Brain pericyte (primary cell): ENCODE measurements around the gene PRAC1.

ENCODE experiments used
- DNase-seq: peaks from one replicate; pipeline ENCODE4 v3.0.0-alpha.2; 2012; ENCODE audit warnings: low read depth, low spot score

The PRAC1 gene

DNA sequence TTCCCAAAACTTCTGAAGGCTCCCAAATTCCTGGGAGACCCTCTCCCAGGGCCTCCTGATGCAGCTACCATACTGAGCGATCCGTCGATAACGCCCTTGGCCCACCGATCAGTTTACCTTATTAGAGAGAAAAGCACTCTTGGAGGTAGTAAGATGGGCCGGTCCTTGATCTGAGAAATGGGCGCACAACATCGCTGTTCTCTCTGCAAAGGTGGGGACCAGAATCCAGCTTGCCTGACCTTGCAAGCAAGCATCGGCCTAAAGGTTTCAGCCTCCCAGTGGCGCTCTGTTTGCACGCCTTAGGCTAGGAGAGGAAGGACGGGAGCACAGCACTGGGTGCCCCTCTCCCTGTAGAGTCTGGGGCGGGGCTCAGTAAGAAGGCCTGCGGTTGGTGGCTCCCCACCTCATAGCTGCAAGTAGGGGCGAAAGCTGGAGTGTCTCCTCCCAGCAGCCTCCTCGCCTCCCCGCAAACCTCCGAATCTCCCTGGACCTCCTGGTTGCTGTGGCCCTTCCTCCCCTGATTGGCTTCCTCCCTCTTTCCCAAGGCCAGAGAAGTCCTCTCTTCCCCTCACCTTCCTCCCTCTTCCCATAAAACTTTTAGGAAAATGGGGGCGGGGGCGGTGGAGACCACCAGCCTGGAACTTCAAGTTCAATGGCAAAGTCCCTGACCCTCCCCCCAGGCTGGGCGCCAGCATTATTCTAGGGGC lies at the start of gene PRAC1:
Gene PRAC1 (minus strand): TSS at position 318 of the 707 bp plus-strand sequence. CDS start 126 bp downstream, at position 192.
- no peak for DNase-seq

DNA sequence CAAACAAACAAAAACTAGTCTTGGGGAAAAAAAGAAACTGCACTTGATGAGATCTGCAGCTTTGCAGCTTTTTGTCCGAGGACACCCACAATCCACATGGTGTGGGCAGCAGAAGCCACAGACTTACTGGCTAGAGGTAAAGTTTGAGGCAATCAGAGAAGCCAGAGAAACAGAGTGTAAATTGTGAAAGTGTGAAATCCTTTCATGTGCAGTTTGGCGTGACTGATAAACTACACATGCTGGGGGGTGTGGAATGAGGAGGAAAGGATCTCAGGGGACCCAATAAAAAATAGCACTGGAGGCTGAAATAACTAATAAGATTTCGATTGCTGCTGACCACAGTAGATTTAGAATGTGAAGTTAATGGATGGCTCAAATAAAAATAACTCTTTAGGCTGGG lies 48.6 kb upstream of the PRAC1 start:
- no peak for DNase-seq

DNA sequence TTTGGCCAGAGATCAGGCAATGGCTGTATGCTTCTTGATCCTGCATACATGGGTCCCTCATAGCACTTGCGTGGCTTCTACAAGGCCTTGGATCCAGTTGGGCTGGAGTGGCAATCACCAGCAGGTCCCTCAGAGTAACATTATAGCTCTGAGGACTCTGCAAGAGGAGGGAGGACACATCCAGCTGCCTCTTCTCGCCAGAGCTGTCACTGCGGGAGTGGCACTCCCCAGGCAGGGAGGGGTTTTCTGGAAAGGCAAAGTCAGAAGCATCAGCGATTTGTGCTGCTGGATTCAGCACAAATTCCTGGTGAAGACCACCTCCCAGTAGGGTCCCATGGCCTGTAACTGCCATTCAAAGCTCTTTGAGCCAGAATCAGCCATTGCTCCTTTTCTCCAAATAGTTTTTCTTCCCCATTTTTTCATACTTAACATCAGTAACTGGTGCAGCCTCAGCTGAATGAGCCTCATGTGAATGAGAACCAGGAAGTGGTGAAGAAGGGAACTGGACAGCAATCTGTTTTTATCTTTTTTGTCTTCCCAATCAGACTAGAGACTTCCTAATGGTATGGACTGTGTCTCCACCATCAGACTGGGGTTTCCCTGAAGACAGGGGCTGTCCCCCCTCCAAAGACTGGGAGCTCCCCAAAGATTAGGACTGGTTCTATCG lies 46.8 kb upstream of the PRAC1 start:
- DNase-seq: no peak

DNA sequence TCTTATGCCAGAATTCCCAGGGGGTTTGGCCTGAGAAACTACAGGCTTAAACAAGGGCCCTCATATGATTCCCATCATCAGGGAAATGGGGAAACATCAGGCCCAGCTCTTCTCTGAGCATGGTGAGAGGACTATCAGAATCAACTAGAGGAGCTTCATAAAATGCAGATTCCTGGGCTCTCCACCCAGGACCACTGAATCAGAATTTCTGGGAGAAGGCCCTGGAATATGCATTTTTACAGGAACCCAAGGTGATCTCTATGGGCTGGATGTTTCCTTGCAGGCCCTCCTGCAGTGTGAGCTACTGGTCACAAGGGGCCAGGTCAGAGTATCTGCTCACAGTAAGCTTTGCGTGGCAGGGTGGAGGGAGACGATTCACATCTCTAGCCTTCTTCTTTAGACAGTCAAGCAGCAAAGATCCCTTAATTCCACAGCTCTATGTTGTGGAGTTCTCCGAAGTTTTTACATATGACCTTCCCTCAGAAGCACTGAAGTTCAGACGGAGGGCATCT lies 45.0 kb upstream of the PRAC1 start:
- DNase-seq: no peak

DNA sequence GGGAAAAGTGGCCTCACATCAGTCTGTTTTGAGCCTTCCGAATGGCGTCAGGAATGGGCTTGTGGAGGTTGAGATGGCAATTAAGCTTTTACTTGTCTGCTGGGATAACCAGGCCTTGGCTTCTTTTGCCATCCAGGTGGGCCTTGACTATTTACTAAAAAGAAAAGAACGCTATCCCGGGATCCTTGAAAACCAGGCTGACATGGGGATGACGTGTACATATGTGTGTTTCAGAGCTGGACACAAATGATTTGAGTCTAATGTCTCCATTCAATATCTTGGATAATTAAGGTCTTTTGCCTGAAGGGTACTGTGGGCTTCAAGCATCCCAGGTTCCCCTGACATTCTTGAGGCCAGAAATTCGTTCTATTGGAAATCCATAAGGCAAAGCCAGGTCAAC lies 38.8 kb upstream of the PRAC1 start:
- DNase-seq: no peak

DNA sequence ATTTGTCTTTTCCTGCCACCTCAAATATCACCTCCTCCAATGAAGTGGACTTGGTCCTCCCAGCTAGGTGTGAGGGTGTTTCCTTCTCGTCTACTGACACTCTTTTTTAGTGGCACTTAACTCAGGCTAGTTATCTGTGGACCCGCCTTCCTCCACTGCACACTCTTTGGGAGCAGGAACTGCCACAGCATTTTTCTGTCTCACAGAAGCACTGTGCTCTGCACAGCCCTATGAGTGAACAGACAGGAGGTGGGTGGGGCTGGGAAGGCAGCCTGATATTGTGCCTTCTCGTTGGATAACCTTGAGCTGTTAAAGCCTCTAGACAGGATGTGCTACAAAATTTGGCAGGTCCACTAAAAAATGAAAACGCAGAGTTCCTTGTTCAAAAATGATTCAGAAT lies 38.1 kb upstream of the PRAC1 start:
- no peak for DNase-seq

DNA sequence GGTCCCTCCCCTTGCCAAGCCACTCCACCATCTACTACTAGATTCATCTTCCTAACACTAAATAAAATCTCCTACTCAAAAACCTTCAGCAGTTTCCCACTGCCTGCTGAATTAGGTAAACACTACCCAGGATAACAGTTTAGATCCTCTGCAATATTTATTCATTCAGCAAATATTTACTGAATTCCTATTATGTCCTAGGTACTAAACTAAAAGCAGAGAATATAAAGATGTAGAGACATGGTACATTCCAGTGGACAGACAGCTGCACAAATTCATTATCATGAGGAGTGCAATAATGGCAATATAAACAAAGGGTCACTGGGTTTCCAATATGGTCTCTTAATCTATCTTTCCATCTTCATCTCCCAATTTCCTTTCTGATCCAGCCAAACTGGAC lies 37.0 kb upstream of the PRAC1 start:
- no peak for DNase-seq

DNA sequence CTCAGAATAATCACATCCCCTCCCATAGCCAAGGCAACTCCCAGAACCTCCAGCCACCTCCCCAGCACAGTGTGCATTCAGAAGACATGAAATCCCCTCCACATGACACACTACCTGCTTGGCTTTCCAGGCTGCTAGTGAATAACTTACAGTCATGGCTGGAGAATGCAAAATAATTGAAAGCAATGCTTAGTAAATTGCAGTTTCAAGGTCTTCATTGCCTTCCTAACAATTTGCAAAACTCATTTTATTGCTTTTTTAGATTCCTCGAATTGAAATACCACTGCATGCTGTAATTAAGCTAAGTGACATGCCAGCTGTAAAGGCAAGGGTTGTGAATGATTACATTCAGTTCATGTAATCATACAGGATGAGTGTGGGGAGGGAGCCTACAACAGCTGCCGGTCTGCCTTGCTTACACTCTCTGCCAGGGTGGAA lies 35.2 kb upstream of the PRAC1 start:
- no peak for DNase-seq

DNA sequence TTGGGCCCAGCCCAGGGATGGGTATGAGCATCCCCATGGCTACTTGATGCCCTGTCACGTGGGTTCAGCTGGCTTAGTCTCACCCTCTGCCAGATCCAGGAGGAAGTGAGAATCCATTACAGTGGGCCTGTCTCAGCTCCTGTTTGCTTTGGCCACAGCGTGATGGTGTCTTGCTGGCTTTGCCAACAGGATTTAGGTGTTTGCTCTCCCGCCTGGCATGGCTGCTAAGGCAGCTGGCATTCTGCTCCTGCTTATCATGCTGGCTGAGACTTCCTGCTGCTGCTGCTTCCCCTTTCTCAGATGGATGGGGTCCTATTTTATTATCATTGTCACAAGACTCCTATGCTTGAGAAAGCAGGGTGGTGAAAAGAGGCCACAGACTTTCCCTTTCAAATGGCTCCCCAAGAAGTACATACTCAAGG lies 34.5 kb upstream of the PRAC1 start:
- DNase-seq: no peak

DNA sequence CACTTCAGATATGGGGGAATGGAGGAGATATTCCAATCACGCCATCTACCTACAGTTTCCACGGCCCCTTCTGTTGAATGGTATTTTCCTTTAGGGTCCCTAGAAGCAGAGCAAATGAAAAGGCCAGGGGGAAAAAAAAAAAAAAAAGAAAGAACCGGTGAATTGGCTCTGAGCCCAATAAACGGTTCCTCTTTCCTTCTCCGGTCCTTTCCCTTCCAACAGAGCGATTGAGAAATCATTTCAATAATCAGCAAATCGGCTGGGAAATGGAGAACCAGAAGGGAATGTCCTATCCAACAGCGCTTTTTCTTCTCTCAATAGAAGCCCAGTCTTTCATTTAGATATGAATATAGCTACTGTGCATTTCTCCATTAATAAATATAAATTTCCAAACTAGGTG lies 33.0 kb upstream of the PRAC1 start:
- DNase-seq: no peak

DNA sequence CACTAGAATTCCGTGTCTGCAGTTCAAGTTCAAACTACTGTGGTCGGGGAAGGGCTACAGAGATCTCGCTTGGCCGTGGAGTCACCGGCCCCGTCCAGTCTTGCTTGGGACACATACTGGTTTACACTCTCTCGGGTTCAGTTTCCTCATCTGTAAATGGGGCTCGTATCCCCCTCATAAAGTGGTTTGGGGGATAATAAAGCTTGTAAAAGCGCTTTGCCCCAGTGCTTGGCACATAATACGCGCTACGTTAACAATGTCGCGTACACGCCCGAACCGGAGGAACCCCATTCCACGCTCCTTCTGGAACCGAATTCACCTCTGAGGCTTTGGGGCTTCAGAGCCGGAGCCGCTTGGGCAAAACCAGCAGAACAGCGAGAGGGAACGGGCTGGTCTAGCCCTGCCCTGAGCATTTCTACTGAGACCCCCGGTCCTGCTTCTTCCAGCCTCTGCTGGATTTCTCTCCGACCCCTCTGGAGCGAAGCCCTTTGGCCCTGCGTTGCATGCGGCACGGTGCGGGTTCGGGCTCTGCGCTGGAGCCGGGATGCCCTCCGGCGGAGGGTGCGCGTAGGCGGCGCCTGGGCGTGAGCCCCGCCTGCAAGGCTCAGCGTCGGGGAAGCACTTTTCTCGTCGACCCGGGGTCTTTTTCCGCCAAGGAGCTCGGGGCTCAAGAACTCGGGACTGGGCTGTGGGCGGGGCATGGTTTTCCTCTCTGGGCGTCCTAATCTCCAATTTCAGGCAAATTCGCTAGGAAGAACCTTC lies 32.4 kb upstream of the PRAC1 start:
- no peak for DNase-seq

DNA sequence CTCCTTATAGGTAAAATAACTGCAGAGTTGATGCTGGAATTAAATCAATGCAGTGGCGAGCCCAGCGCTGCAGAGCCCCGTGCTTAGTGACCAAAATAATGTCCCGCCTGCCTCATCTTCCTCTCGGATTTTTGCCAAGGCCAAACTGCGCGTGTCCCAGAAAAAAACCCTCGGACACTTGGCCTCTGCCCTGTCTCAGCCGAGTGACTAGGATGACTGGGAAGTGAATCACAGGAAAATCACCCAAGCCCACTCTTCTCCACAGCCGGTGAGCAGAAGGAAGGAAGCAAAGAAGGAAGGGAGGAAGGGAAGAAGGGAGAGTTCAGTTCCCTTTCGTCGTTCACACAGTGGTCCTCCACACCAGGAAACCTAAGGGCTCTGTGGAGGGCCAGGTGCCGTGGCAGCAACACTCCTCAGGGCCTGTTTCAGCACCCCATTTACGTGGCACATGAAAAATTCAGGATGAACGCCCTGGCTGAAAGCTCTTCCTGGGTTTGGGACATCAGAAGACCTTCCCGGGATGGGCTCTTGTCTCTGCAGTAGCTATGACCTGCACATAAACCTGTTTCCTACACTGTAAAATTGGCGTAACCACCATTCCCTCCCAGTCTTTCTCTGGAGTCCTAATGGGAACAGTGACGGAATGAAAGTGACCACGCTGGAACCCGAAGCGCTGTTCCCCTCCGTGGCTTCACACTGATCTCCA lies 31.6 kb upstream of the PRAC1 start:
- DNase-seq: no peak

DNA sequence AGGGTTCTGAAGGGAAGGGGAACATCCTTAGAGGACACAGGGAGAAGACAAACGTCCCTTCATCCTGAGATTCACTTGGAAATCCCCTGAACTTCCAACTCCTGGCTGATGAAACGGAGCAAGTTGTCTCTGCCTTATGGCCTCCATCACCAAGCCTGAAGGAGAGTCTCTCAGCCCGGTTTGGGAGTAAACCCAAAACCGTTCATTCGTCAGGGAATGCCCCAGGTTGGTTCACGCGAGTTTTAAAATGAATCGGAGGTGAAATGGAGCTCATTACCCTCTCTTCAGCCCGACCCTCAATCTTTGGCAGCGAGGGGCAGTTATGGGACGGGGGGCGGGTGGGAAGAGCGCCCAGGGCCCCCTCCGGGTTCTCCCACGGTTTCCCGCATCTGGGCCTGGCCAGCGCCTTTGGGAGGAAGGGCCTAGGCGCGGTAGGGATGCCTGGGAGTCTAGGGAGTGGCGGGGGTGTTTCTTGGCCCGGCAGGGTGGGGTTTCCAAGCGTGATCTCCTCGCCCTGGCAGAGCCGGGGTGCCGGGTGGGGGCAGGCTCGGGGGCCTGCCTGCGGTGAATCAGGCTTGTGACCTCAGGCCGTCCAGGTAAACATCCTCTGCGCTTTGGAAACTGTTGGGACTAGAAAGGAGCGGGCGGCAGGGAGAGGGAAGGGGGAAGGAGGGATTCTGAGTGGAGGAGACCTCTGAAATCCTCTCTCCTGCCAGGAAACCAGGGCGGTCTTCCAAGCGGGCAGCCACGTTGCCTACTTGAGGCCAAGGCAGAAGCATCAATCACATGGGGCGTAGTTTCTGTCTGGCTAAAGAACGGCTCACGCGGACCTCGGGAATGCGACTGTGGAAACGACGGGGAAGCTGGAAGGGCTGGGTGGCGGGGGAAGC lies 30.3 kb upstream of the PRAC1 start:
- DNase-seq: no peak

DNA sequence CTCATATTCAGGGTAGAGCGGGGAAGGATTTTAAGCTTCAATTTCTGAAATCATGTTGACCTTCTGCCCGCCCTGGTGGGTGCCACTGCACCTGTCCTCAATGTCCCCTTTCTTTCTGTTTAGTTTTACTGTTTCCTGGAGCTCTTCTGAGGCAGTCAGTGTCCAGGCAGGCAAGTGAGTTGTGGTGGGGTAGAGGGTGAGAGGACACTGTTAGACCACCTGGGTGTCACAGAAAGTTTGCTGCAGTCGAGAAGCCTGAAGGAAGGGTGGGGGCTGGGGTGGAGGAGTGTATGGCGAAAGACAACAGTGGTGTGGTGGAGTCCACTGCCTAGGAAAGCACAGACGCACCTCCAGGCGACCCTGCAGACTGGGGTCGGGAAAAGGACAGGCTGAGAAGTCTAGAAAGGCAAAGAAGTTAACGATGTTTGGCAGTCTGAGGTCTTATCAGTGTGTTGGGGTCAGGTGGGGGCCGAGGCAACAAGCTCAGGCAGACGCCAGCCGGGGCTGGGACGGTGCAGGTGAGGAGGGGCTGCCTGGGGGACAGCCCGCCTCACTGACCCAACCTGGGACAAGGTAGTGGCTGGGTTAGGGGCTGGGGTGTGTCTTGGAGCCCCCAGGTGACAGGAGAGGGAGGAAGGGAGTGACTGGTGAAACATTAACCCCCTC lies 29.5 kb upstream of the PRAC1 start:
- no peak for DNase-seq

DNA sequence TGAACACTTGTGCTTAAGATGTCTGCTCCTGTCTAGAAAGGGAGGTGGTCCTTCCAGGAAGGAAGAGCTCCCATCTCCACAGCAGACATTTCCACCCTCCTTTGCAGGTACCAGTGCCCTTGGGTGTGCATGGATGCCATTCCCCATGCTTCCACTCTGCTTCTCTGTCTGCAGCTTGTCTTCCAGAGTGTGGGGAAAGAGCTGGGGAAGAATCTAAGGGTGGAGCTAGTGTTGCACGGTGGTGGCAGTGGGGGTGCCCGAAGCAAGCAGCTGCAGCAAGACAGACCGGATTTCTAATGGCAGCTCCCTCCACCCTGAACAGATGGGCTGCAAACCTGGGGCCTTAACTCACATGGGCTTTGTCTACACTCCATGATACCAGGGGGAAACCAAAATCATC lies 28.9 kb upstream of the PRAC1 start:
- no peak for DNase-seq

DNA sequence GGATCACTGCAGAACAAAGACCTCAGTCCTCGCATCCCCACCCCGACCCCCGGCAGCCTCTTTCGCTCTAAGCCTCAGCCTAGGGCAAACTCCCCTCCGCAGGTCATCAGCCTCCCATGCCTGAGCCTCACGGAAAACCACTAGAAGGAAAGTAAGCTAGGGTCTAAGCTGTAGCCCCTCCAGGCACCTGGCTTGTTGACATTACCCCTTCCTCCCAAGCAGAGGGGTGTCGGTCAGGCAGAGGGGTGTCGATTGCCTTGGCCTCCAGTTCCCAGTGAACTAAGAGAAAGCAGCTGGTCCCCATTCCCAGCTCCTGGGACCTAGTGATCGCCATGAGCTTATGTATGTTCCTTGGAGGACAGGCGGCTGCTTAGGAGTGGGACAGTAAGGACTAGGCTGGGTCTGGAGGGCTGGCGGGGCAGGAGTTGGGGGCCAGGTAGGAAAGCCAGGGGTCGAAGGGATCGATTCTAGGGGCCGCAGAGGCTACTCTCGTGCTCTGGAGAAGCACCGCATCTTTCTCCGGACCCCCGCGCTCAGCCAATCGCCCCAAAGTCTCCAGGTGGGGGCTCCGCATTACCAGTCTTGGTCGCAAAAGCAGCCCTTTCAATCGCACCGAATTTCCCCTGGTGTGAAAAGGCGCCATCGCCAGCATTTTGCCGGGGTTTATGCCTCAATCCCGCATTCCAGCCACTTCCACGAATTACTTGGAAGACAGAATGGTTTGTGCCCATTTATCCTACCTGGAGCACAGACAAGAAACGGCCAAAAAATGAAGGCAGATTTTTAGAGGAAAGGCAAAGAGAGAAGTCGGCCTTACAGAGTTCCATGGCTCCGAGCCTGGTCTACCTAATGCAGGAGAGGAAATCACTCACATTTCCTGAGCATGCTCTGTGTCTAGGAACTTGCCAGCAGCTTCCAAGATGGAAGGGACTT lies 27.6 kb upstream of the PRAC1 start:
- no peak for DNase-seq

DNA sequence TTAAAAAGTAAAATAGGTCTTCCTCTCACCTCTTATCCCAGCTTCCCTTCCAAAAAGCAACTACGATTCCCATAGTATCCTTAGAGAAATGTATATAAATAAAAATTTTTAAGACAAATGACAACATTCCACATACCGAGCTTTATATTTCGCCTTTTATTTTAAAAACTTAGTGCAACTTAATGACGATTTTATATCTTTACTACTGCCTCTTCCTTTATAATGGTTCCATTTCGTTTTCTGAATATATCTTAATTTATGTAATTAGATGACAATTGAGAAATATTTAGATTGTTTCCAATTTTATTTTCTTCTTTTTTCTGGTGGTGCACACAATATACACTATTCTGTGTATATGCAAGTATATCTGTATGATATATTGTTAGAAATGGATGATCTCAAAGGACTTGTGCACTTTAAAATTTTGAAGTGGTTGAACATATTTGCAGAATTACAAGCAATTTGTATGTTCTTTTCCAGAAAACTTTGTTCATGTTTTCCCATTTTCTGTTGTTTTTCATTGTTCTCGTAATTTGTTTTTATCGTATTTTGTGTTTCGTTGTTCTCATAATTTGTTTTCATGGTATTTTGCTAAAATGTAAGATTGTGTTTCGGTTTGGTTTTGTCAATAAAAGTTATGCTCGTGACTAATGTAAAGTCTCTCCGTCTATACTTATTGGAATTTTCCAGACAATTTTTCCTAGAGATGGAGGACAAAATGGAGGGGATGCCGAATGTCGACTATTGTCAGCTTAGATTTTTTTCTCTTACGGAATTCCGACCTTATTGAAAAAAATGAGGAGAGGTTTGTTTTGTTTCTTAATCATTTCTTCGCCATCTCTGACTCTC lies 26.6 kb upstream of the PRAC1 start:
- DNase-seq: no peak
